ENCODE measurements around the gene PTPRN2. TPM values are rescaled to one million over a fixed set of nuclear protein-coding genes. Genes with fewer than 3 reads are reported as not detected.

The PTPRN2 gene
- total and polyA plus RNA-seq, 2 of the 13 experiments (the other 11 are each of a cell fraction or from before 2014, with no cell fraction given) = 2.5 to 24.2 TPM

DNA sequence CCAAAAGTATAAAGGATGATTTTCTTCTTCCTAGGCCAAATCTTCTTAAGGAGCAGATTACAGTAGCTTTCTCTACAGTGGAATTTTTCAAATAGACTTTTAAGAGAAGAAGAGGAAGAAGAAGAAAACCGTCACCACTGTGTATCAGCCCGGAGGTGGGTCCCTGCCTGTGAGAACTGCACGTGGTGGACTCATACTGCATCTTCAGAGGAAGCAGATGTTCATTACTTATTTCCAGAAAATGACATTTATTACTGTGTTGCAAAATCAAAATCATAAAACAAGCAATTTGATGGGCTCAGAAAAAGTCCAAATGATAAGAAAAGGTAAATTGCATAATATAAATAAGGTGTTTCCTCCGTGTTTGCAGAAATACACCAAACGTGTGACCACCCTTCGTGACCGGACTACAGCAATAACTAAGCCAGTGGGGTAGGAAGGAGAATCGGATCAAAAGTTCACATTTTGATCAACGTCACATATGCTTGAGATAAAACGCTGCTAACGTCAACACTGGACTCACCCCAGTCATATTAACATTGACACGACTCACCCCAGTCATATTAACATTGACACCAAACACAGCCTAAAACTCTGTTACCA is 179.2 kb downstream of the PTPRN2 start:
- no TSS peak for BruUV-seq (replicated peaks)

More for the DNA sequence above, 179.2 kb downstream of the PTPRN2 start:
- Histone ChIP-seq H2AFZ (ENCODE audit: low read length) (no peak overlapping the region), H3K79me2 (ENCODE audit: insufficient read depth, low read length) (no peaks in the 10 kb centered on the region), H3K36me3 (replicated peaks in 1 of 2; ENCODE audit: control insufficient read depth in 1 of 2, insufficient read depth in 2 of 2, low read length in 2 of 2) (no peaks in the 10 kb centered on the region; a peak in 1 of 5 replicates), H3K4me2 (ENCODE audit: low read depth, low read length) (no peak overlapping the region), H3K9ac (ENCODE audit: insufficient read depth, low read depth, low read length) (no peak overlapping the region), H3K9me3 (ENCODE audit: low read length) (no peaks in the 10 kb centered on the region), H3K4me3 (replicated peaks in 1 of 3; ENCODE audit: insufficient read depth in 1 of 3, low read depth in 2 of 3, low read length in 3 of 3) (no peak overlapping the region), H3K27ac (ENCODE audit: extremely low read length, insufficient read depth, low read length) (no peak overlapping the region), H3K27me3 (ENCODE audit: control insufficient read depth in 1 of 2, insufficient read depth in 2 of 2, low read length in 2 of 2) (no peaks in the 10 kb centered on the region), H4K20me1 (ENCODE audit: insufficient read depth, low read length) (peaks cover 66% of the 10 kb centered on the region), H3K4me1 (ENCODE audit: insufficient read depth, low read length) (no peaks in the 10 kb centered on the region)
- TF ChIP-seq, protein P1, sequence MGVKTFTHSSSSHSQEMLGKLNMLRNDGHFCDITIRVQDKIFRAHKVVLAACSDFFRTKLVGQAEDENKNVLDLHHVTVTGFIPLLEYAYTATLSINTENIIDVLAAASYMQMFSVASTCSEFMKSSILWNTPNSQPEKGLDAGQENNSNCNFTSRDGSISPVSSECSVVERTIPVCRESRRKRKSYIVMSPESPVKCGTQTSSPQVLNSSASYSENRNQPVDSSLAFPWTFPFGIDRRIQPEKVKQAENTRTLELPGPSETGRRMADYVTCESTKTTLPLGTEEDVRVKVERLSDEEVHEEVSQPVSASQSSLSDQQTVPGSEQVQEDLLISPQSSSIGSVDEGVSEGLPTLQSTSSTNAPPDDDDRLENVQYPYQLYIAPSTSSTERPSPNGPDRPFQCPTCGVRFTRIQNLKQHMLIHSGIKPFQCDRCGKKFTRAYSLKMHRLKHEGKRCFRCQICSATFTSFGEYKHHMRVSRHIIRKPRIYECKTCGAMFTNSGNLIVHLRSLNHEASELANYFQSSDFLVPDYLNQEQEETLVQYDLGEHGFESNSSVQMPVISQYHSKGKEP (CRISPR knock-in tag; IDR thresholded peaks at IDR 0.05) = no peak
- TF ChIP-seq SYNCRIP (IDR thresholded peaks at IDR 0.05; ENCODE audit: insufficient read depth, low read depth, low read length) = no peak
- no peak for TF ChIP-seq ZNF510 (CRISPR knock-in tag; IDR thresholded peaks at IDR 0.05; ENCODE audit: low read depth)
- TF ChIP-seq ZFP37 (CRISPR knock-in tag; IDR thresholded peaks at IDR 0.05; ENCODE audit: borderline replicate concordance) = no peak
- TF ChIP-seq ZNF460 (CRISPR knock-in tag; IDR thresholded peaks at IDR 0.05; ENCODE audit: borderline replicate concordance) = no peak
- TF ChIP-seq CC2D1A (CRISPR knock-in tag; IDR thresholded peaks at IDR 0.05) = no peak
- TF ChIP-seq, protein P2, sequence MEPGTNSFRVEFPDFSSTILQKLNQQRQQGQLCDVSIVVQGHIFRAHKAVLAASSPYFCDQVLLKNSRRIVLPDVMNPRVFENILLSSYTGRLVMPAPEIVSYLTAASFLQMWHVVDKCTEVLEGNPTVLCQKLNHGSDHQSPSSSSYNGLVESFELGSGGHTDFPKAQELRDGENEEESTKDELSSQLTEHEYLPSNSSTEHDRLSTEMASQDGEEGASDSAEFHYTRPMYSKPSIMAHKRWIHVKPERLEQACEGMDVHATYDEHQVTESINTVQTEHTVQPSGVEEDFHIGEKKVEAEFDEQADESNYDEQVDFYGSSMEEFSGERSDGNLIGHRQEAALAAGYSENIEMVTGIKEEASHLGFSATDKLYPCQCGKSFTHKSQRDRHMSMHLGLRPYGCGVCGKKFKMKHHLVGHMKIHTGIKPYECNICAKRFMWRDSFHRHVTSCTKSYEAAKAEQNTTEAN (CRISPR knock-in tag; conservative IDR thresholded peaks at IDR 0.05) = no peak
- TF ChIP-seq, protein P3, sequence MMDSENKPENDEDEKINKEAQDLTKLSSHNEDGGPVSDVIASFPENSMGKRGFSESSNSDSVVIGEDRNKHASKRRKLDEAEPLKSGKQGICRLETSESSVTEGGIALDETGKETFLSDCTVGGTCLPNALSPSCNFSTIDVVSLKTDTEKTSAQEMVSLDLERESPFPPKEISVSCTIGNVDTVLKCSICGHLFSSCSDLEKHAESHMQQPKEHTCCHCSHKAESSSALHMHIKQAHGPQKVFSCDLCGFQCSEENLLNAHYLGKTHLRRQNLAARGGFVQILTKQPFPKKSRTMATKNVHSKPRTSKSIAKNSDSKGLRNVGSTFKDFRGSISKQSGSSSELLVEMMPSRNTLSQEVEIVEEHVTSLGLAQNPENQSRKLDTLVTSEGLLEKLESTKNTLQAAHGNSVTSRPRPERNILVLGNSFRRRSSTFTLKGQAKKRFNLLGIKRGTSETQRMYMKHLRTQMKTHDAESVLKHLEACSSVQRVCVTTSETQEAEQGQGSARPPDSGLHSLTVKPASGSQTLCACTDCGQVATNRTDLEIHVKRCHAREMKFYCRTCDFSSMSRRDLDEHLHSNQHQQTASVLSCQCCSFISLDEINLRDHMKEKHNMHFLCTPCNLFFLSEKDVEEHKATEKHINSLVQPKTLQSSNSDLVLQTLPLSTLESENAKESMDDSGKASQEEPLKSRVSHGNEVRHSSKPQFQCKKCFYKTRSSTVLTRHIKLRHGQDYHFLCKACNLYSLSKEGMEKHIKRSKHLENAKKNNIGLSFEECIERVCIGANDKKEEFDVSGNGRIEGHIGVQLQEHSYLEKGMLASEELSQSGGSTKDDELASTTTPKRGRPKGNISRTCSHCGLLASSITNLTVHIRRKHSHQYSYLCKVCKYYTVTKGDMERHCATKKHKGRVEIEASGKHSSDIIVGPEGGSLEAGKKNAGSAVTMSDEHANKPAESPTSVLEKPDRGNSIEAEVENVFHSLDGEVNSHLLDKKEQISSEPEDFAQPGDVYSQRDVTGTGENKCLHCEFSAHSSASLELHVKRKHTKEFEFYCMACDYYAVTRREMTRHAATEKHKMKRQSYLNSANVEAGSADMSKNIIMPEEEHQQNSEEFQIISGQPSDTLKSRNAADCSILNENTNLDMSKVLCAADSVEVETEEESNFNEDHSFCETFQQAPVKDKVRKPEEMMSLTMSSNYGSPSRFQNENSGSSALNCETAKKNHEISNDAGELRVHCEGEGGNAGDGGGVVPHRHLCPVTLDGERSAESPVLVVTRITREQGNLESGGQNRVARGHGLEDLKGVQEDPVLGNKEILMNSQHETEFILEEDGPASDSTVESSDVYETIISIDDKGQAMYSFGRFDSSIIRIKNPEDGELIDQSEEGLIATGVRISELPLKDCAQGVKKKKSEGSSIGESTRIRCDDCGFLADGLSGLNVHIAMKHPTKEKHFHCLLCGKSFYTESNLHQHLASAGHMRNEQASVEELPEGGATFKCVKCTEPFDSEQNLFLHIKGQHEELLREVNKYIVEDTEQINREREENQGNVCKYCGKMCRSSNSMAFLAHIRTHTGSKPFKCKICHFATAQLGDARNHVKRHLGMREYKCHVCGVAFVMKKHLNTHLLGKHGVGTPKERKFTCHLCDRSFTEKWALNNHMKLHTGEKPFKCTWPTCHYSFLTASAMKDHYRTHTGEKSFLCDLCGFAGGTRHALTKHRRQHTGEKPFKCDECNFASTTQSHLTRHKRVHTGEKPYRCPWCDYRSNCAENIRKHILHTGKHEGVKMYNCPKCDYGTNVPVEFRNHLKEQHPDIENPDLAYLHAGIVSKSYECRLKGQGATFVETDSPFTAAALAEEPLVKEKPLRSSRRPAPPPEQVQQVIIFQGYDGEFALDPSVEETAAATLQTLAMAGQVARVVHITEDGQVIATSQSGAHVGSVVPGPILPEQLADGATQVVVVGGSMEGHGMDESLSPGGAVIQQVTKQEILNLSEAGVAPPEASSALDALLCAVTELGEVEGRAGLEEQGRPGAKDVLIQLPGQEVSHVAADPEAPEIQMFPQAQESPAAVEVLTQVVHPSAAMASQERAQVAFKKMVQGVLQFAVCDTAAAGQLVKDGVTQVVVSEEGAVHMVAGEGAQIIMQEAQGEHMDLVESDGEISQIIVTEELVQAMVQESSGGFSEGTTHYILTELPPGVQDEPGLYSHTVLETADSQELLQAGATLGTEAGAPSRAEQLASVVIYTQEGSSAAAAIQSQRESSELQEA (CRISPR knock-in tag; IDR thresholded peaks at IDR 0.05; ENCODE audit: not compliant biosample characterization) = no peak
- TF ChIP-seq, protein P4, sequence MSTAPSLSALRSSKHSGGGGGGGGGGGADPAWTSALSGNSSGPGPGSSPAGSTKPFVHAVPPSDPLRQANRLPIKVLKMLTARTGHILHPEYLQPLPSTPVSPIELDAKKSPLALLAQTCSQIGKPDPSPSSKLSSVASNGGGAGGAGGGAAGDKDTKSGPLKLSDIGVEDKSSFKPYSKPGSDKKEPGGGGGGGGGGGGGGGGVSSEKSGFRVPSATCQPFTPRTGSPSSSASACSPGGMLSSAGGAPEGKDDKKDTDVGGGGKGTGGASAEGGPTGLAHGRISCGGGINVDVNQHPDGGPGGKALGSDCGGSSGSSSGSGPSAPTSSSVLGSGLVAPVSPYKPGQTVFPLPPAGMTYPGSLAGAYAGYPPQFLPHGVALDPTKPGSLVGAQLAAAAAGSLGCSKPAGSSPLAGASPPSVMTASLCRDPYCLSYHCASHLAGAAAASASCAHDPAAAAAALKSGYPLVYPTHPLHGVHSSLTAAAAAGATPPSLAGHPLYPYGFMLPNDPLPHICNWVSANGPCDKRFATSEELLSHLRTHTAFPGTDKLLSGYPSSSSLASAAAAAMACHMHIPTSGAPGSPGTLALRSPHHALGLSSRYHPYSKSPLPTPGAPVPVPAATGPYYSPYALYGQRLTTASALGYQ (CRISPR knock-in tag; IDR thresholded peaks at IDR 0.05) = no peak
- no peak for TF ChIP-seq GZF1 (CRISPR knock-in tag; IDR thresholded peaks at IDR 0.05)
- ChIA-PET POLR2A (no interaction called here), CTCF (ENCODE audit: low intra/inter-chr PET ratio, low total read pairs) (interaction anchor here (1.1 kb wide), 1 partner anchor 53 kb away, joined by 3 read pairs; no protein-coding TSS in a partner anchor)
- FAIRE-seq (no peak), DNase-seq (ENCODE audit: low spot score) (no peak), ATAC-seq (no peak)
- in situ Hi-C loops (cut with HindIII; ENCODE audit: extremely low pct_ligation_motif_present, low pct_unique_long_range_greater_than_20kb) = no loop called here
- WGBS (ENCODE audit: low lambda C conversion rate) = 84% methylated on average over 12 of the region's 12 CpGs
- intact Hi-C loops (cut with micrococcal nuclease; ENCODE audit: unreplicated experiment) = loop anchor here (1.0 kb wide), 1 partner anchor 13 kb away; no protein-coding TSS in a partner anchor
